HepG2 (cell line): Measurements from ENCODE around the gene IER5L. TPM values are rescaled to one million over a fixed set of nuclear protein-coding genes. Genes with fewer than 3 reads are reported as not detected.

Experiments
- ATAC-seq: fragments of 200-7000 bp; cut with Tn5 transposase; 3 replicates; pipeline ENCODE4 v1.9.1; 2020; ENCODE audit warnings: mild to moderate bottlenecking, moderate library complexity
- BruUV-seq: library from RNA; stranded (reverse); fragments of 400-500 nt; replicated peaks from 2 replicates; lab custom pipeline; 2021; lab: Mats Ljungman, UMichigan
- CTCF ChIA-PET: fragments of 300-600 bp; formaldehyde crosslinking; extraction: SDS; loops from one replicate; lab custom pipeline; 2021; ENCODE audit warnings: low total read pairs, inconsistent platforms, low intra/inter-chr PET ratio; lab: Yijun Ruan, JAX
- POLR2A ChIA-PET: fragments of 350-600 bp; sonication (Branson Sonifier 250); formaldehyde crosslinking; loops from one replicate; lab custom pipeline; 2020; ENCODE audit warnings: antibody characterized with exemption, inconsistent platforms; lab: Yijun Ruan, JAX
- DNase-seq: peaks from one replicate; pipeline ENCODE4 v3.0.0-alpha.2; 2015; ENCODE audit warnings: low spot score
- FAIRE-seq: peaks from 3 replicates; lab custom pipeline; 2011; peaks lifted over from hg19 to GRCh38; lab: Jason Lieb, UNC
- H2AFZ ChIP-seq: one replicate; pipeline ENCODE4 v1.6.1; 2011; ENCODE audit warnings: low read length, inconsistent platforms
- H3K27ac ChIP-seq: fragments of 300-600 bp; 3 replicates; pipeline ENCODE4 v1.8.0; 2011; ENCODE audit warnings: mixed run types, mild to moderate bottlenecking, mixed read lengths, low read length, inconsistent platforms; ENCODE audit not compliant: insufficient read depth; ENCODE audit errors: extremely low read length
- H3K27me3 ChIP-seq, 2 experiments: fragments of 200-600 bp in 1 of 2; 2 replicates in 1 of 2; 3 replicates in 1 of 2; pipeline versions ENCODE4 v1.6.0 to v1.8.0; 2011; ENCODE audit warnings: low read length in 2 of 2, mild to moderate bottlenecking in 2 of 2, moderate library complexity in 2 of 2, inconsistent platforms in 1 of 2; ENCODE audit not compliant: insufficient read depth in 2 of 2, control insufficient read depth in 1 of 2
- H3K36me3 ChIP-seq, 2 experiments: fragments of 200-600 bp in 1 of 2; replicated peaks in 1 of 2; 2 replicates in 1 of 2; 3 replicates in 1 of 2; pipeline versions ENCODE4 v1.5.1 to v1.8.0; 2011; ENCODE audit warnings: low read length in 2 of 2, inconsistent platforms in 1 of 2; ENCODE audit not compliant: insufficient read depth in 2 of 2, control insufficient read depth in 1 of 2
- H3K4me1 ChIP-seq: 2 replicates; pipeline ENCODE4 v1.5.1; 2012; ENCODE audit warnings: low read length, inconsistent platforms; ENCODE audit not compliant: insufficient read depth
- H3K4me2 ChIP-seq: 2 replicates; pipeline ENCODE4 v1.6.0; 2011; ENCODE audit warnings: low read depth, low read length, inconsistent platforms
- H3K4me3 ChIP-seq, 3 experiments: fragments of 200-600 bp in 1 of 3; sonication (generic), shearing (Covaris generic) in 1 of 3; replicated peaks in 1 of 3; 2 replicates each; pipeline ENCODE4 v1.5.1; 2011 to 2016; ENCODE audit warnings: low read length in 3 of 3, inconsistent platforms in 2 of 3, low read depth in 2 of 3, mild to moderate bottlenecking in 2 of 3, control low read depth in 1 of 3, mixed read lengths in 1 of 3; ENCODE audit not compliant: insufficient read depth in 1 of 3
- H3K79me2 ChIP-seq: one replicate; pipeline ENCODE4 v1.6.1; 2011; ENCODE audit warnings: low read length, inconsistent platforms; ENCODE audit not compliant: insufficient read depth
- H3K9ac ChIP-seq: 2 replicates; pipeline ENCODE4 v1.6.0; 2011; ENCODE audit warnings: mild to moderate bottlenecking, low read depth, low read length, inconsistent platforms; ENCODE audit not compliant: insufficient read depth
- H3K9me3 ChIP-seq: 2 replicates; pipeline ENCODE4 v1.5.1; 2012; ENCODE audit warnings: mild to moderate bottlenecking, low read length
- H4K20me1 ChIP-seq: 2 replicates; pipeline ENCODE4 v1.6.0; 2011; ENCODE audit warnings: inconsistent platforms, mild to moderate bottlenecking, low read length, moderate library complexity; ENCODE audit not compliant: insufficient read depth
- CCDC6 ChIP-seq: sonication (generic); formaldehyde crosslinking; IDR thresholded peaks from 2 replicates; pipeline ENCODE4 v1.8.1; 2022; ENCODE audit warnings: mild to moderate bottlenecking, missing genetic modification reagents, moderate library complexity
- MZF1 ChIP-seq: sonication (generic); formaldehyde crosslinking; IDR thresholded peaks from 2 replicates; pipeline ENCODE4 v1.8.1; 2023; ENCODE audit warnings: mild to moderate bottlenecking, missing genetic modification reagents, borderline replicate concordance
- NCOR1 ChIP-seq: fragments of 200-600 bp; sonication (generic); IDR thresholded peaks from 2 replicates; pipeline ENCODE4 v1.7.0; 2017; ENCODE audit warnings: antibody characterized with exemption, low read length, borderline replicate concordance
- PCBP1 ChIP-seq: fragments of 200-400 bp; formaldehyde crosslinking; IDR thresholded peaks from 2 replicates; pipeline ENCODE4 v1.6.1; 2017; ENCODE audit warnings: mild to moderate bottlenecking, low read depth, low read length, borderline replicate concordance
- STAG1 ChIP-seq: sonication (generic); formaldehyde crosslinking; IDR thresholded peaks from 2 replicates; pipeline ENCODE4 v1.4.0; 2020; ENCODE audit warnings: missing genetic modification reagents
- ZFP36L2 ChIP-seq: sonication (generic); formaldehyde crosslinking; IDR thresholded peaks from 2 replicates; pipeline ENCODE4 v1.4.0; 2020; ENCODE audit warnings: missing genetic modification reagents
- ZMYM3 ChIP-seq: sonication (generic); formaldehyde crosslinking; IDR thresholded peaks from 2 replicates; pipeline ENCODE4 v1.5.1; 2020; ENCODE audit warnings: mild to moderate bottlenecking, missing genetic modification reagents
- ZNF3 ChIP-seq: IDR thresholded peaks from 2 replicates; pipeline ENCODE4 v1.7.0; 2017; ENCODE audit warnings: inconsistent platforms
- ZNF607 ChIP-seq: sonication (generic); formaldehyde crosslinking; IDR thresholded peaks from 2 replicates; pipeline ENCODE4 v1.5.1; 2020; ENCODE audit warnings: missing genetic modification reagents, mild to moderate bottlenecking, borderline replicate concordance
- ZNF792 ChIP-seq: IDR thresholded peaks from 2 replicates; pipeline ENCODE4 v1.6.1; 2016
- ZSCAN9 ChIP-seq: IDR thresholded peaks from 2 replicates; pipeline ENCODE4 v1.6.1; 2016; ENCODE audit warnings: borderline replicate concordance
- WGBS: methylation state at CpG from one replicate; pipeline ENCODE4 v1.1.6; 2017; ENCODE audit warnings: low lambda C conversion rate; 5-methylcytosine and 5-hydroxymethylcytosine counted together
- in situ Hi-C: cut with HindIII; loops from 2 replicates; pipeline ENCODE4 v1.10.0; 2017; ENCODE audit warnings: low pct_unique_long_range_greater_than_20kb; ENCODE audit not compliant: extremely low pct_ligation_motif_present
- intact Hi-C: fragments of 100-400 bp; cut with micrococcal nuclease; formaldehyde crosslinking; loops from one replicate; pipeline ENCODE4 v1.10.0; 2022; ENCODE audit not compliant: unreplicated experiment
- polyA plus RNA-seq, 8 experiments: library from polyadenylated mRNA; depleted of rRNA in 3 of 8; stranded (reverse) in 7 of 8; unstranded in 1 of 8; fragments of >200 nt; fragmentation: Illumina TruSeq in 4 of 8; extraction: Trizol in 4 of 8; gene quantifications; 2 replicates each; pipeline versions ENCODE4 v1.2.1 to v1.2.3, GENCODE V29; 2011 to 2016; ENCODE audit warnings: low read depth in 4 of 8, missing spikeins in 1 of 8, mixed read lengths in 1 of 8; ENCODE audit not compliant: insufficient read depth in 1 of 8
- total RNA-seq, 5 experiments: library from RNA; depleted of rRNA; stranded (reverse); fragments of >200 nt; fragmentation: Illumina TruSeq; extraction: Trizol; gene quantifications; 2 replicates each; pipeline ENCODE4 v1.2.3, GENCODE V29; 2016; ENCODE audit warnings: low read depth in 1 of 5
- TF ChIP-seq, protein P1 (sequence below): sonication (generic); formaldehyde crosslinking; IDR thresholded peaks from 2 replicates; pipeline ENCODE4 v1.5.0; 2020; ENCODE audit warnings: mild to moderate bottlenecking, missing genetic modification reagents, moderate library complexity
- TF ChIP-seq, protein P2 (sequence below): IDR thresholded peaks from 2 replicates; pipeline ENCODE4 v1.6.1; 2016; ENCODE audit warnings: mild to moderate bottlenecking
- TF ChIP-seq, protein P3 (sequence below): IDR thresholded peaks from 2 replicates; pipeline ENCODE4 v1.6.1; 2016; ENCODE audit warnings: low read depth, control low read depth

IER5L gene
- total and polyA plus RNA-seq, 2 of the 13 experiments (the other 11 are each of a cell fraction or from before 2014, with no cell fraction given) = 1.8 to 3.3 TPM

DNA sequence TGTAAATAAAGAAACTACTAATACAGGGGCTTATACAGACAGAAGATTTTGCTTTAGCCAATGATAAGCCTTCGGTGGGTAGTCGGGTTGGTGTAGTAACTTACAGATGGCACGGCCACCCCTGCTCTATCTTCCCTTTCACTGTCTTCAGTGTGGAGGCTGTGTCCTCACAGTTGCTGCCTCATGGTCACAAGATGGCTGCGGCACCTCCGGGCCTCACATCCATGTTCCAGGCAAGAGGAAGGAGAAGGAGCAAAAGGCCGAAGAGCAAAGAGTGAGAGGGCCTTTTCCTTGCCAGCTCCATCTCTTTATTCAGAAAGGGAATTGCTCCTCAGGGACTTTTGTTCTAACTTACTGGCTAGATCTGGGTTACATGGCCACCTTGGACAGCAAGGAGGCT, 22.2 kb upstream of the IER5L start:
- intact Hi-C loops (no loop called here), in situ Hi-C loops (no loop called here)
- H3K27me3 ChIP-seq = peaks cover 5 to 29% of the 10 kb centered on the region in 2 experiments; a peak in 4 of 5 replicates
- no peak overlapping the region for H2AFZ ChIP-seq
- no peak overlapping the region for H3K4me3 ChIP-seq
- H3K79me2 ChIP-seq = no peaks in the 10 kb centered on the region
- no peak for FAIRE-seq
- H4K20me1 ChIP-seq = no peaks in the 10 kb centered on the region
- no peak overlapping the region for H3K9ac ChIP-seq
- H3K9me3 ChIP-seq = no peaks in the 10 kb centered on the region
- no TSS peak for BruUV-seq
- H3K4me1 ChIP-seq = peaks cover 9% of the 10 kb centered on the region
- H3K36me3 ChIP-seq = no peaks in the 10 kb centered on the region
- TF ChIP-seq NCOR1 (no peak), PCBP1 (no peak), ZMYM3 (peak; percentile 66; the same call in 1 of the 2 replicates)
- TF ChIP-seq, all 625 proteins: peak for 1
- POLR2A ChIA-PET = no interaction called here
- H3K4me2 ChIP-seq = no peak overlapping the region
- ATAC-seq (no peak), DNase-seq (no peak)
- no peak overlapping the region for H3K27ac ChIP-seq
- WGBS = 75% methylated on average over 5 of the region's 6 CpGs
- CTCF ChIA-PET = no interaction called here

DNA sequence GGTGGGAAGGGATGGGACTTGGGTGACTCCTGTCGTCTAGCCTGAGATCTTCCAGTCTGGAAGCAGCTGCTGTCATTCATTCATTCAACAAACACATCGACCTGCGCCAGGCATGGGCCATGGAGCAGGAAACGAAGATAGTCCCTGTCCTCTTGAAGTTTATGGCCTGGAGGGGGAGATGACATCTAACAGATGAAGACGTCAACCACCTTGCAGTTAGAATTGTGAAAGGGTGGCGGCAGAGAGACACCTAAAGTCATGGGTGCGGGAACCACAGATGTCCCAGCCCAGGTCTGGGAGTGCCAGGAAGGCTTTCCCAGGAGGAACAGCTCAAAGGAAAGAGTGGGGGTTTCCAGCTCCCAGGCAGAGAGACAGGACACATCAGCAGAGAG, 21.0 kb upstream of the IER5L start:
- Histone ChIP-seq H3K36me3 (no peaks in the 10 kb centered on the region), H4K20me1 (no peaks in the 10 kb centered on the region), H3K4me2 (no peak overlapping the region), H3K79me2 (no peaks in the 10 kb centered on the region), H3K27me3 (peaks cover 4 to 31% of the 10 kb centered on the region in 2 experiments; a peak in 4 of 5 replicates), H2AFZ (no peak overlapping the region), H3K27ac (no peak overlapping the region), H3K9me3 (no peaks in the 10 kb centered on the region), H3K9ac (no peak overlapping the region), H3K4me1 (peaks cover 21% of the 10 kb centered on the region), H3K4me3 (no peak overlapping the region)
- ATAC-seq (no peak), DNase-seq (no peak)
- in situ Hi-C loops (no loop called here), intact Hi-C loops (no loop called here)
- 43% methylated on average over 5 of the region's 7 CpGs for WGBS
- POLR2A ChIA-PET = interaction anchor here (1.3 kb wide), 1 partner anchor 21 kb away, joined by 3 read pairs; the partner anchor contains the start of gene IER5L
- no TSS peak for BruUV-seq
- CTCF ChIA-PET = no interaction called here
- TF ChIP-seq, protein P1, sequence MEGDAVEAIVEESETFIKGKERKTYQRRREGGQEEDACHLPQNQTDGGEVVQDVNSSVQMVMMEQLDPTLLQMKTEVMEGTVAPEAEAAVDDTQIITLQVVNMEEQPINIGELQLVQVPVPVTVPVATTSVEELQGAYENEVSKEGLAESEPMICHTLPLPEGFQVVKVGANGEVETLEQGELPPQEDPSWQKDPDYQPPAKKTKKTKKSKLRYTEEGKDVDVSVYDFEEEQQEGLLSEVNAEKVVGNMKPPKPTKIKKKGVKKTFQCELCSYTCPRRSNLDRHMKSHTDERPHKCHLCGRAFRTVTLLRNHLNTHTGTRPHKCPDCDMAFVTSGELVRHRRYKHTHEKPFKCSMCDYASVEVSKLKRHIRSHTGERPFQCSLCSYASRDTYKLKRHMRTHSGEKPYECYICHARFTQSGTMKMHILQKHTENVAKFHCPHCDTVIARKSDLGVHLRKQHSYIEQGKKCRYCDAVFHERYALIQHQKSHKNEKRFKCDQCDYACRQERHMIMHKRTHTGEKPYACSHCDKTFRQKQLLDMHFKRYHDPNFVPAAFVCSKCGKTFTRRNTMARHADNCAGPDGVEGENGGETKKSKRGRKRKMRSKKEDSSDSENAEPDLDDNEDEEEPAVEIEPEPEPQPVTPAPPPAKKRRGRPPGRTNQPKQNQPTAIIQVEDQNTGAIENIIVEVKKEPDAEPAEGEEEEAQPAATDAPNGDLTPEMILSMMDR (CRISPR knock-in tag) = peak; percentile 38
- TF ChIP-seq ZSCAN9 (no peak), ZFP36L2 (no peak), MZF1 (no peak), CCDC6 (no peak), ZNF607 (CRISPR knock-in tag) (no peak), STAG1 (CRISPR knock-in tag) (peak; percentile 42), ZNF792 (CRISPR knock-in tag) (no peak), ZNF3 (CRISPR knock-in tag) (peak; percentile 75)
- TF ChIP-seq, protein P2, sequence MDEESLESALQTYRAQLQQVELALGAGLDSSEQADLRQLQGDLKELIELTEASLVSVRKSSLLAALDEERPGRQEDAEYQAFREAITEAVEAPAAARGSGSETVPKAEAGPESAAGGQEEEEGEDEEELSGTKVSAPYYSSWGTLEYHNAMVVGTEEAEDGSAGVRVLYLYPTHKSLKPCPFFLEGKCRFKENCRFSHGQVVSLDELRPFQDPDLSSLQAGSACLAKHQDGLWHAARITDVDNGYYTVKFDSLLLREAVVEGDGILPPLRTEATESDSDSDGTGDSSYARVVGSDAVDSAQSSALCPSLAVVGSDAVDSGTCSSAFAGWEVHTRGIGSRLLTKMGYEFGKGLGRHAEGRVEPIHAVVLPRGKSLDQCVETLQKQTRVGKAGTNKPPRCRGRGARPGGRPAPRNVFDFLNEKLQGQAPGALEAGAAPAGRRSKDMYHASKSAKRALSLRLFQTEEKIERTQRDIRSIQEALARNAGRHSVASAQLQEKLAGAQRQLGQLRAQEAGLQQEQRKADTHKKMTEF (CRISPR knock-in tag) = no peak
- TF ChIP-seq, protein P3, sequence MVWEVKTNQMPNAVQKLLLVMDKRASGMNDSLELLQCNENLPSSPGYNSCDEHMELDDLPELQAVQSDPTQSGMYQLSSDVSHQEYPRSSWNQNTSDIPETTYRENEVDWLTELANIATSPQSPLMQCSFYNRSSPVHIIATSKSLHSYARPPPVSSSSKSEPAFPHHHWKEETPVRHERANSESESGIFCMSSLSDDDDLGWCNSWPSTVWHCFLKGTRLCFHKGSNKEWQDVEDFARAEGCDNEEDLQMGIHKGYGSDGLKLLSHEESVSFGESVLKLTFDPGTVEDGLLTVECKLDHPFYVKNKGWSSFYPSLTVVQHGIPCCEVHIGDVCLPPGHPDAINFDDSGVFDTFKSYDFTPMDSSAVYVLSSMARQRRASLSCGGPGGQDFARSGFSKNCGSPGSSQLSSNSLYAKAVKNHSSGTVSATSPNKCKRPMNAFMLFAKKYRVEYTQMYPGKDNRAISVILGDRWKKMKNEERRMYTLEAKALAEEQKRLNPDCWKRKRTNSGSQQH (CRISPR knock-in tag) = no peak
- TF ChIP-seq, all 625 proteins: peak for 3
- no peak for FAIRE-seq
